Neural crest cell (in vitro differentiated cells): ENCODE results near the gene CASTOR1. TPM values are rescaled to one million over a fixed set of nuclear protein-coding genes. Genes with fewer than 3 reads are reported as not detected.

Experiments used
- DNase-seq: peaks from one replicate; pipeline ENCODE4 v3.0.0; 2021; ENCODE audit warnings: low read depth, mixed read lengths, low spot score
- H3K27ac Mint-ChIP-seq: one replicate; pipeline ENCODE4 v1.8.0; 2021; ENCODE audit warnings: mild to moderate bottlenecking, mixed read lengths; ENCODE audit not compliant: unreplicated experiment
- H3K27me3 Mint-ChIP-seq: 2 replicates; pipeline ENCODE4 v1.8.0; 2021; ENCODE audit warnings: low read depth, mild to moderate bottlenecking, mixed read lengths
- H3K36me3 Mint-ChIP-seq: 2 replicates; pipeline ENCODE4 v1.8.0; 2021; ENCODE audit warnings: low read depth, mild to moderate bottlenecking, mixed read lengths
- H3K4me1 Mint-ChIP-seq: 2 replicates; pipeline ENCODE4 v1.8.0; 2021; ENCODE audit warnings: mixed read lengths
- H3K4me3 Mint-ChIP-seq: one replicate; pipeline ENCODE4 v1.8.0; 2021; ENCODE audit warnings: mild to moderate bottlenecking, mixed read lengths
- H3K9me3 Mint-ChIP-seq: 2 replicates; pipeline ENCODE4 v1.8.0; 2021; ENCODE audit warnings: mixed read lengths
- CTCF ChIP-seq: fragments of 200-600 bp; sonication (generic); conservative IDR thresholded peaks from 2 replicates; pipeline ENCODE4 v1.5.0; 2021; ENCODE audit warnings: antibody characterized with exemption, mild to moderate bottlenecking
- total RNA-seq: library from RNA; stranded (reverse); gene quantifications from 2 replicates; pipeline ENCODE4 v1.2.1, GENCODE V29; 2021

The CASTOR1 gene
- total RNA-seq, 1 donor from 2014 or later: 6.2 TPM

- Mint-ChIP-seq H3K27me3 (peaks cover 50% of the 10 kb centered on the region), H3K36me3 (no peaks in the 10 kb centered on the region), H3K27ac (no peak overlapping the region), H3K4me1 (peaks cover 38% of the 10 kb centered on the region), H3K4me3 (no peak overlapping the region), H3K9me3 (no peaks in the 10 kb centered on the region)
- TF ChIP-seq CTCF: no peak
- DNase-seq: no peak
Measured at GRCh38 chr22:30250661-30251267, 38.5 kb downstream of the CASTOR1 start.

- no peak for TF ChIP-seq CTCF
- H3K4me3 Mint-ChIP-seq: no peak overlapping the region
- no peak for DNase-seq
- H3K4me1 Mint-ChIP-seq: peaks cover 41% of the 10 kb centered on the region
- no peaks in the 10 kb centered on the region for H3K9me3 Mint-ChIP-seq
- peaks cover 56% of the 10 kb centered on the region for H3K27me3 Mint-ChIP-seq
- H3K27ac Mint-ChIP-seq: no peak overlapping the region
- H3K36me3 Mint-ChIP-seq: no peaks in the 10 kb centered on the region
Measured at GRCh38 chr22:30250039-30250565, 39.2 kb downstream of the CASTOR1 start.

- Mint-ChIP-seq H3K9me3 (no peaks in the 10 kb centered on the region), H3K27me3 (peaks cover 64% of the 10 kb centered on the region), H3K4me1 (peaks cover 41% of the 10 kb centered on the region), H3K36me3 (no peaks in the 10 kb centered on the region), H3K4me3 (peak overlapping the region; percentile 57), H3K27ac (no peak overlapping the region)
- TF ChIP-seq CTCF: no peak
- no peak for DNase-seq
Measured at GRCh38 chr22:30249049-30250038, 40.0 kb downstream of the CASTOR1 start.

- no peak for DNase-seq
- Mint-ChIP-seq H3K9me3 (no peaks in the 10 kb centered on the region), H3K36me3 (no peaks in the 10 kb centered on the region), H3K27ac (peak overlapping the region; percentile 62), H3K4me3 (peak overlapping the region; percentile 47), H3K4me1 (peaks cover 38% of the 10 kb centered on the region), H3K27me3 (peaks cover 71% of the 10 kb centered on the region)
- TF ChIP-seq CTCF: no peak
Measured at GRCh38 chr22:30248484-30248883, 40.8 kb downstream of the CASTOR1 start.

- no peaks in the 10 kb centered on the region for H3K9me3 Mint-ChIP-seq
- H3K4me1 Mint-ChIP-seq: peaks cover 35% of the 10 kb centered on the region
- H3K27ac Mint-ChIP-seq: no peak overlapping the region
- DNase-seq: no peak
- no peaks in the 10 kb centered on the region for H3K36me3 Mint-ChIP-seq
- no peak overlapping the region for H3K4me3 Mint-ChIP-seq
- no peak for TF ChIP-seq CTCF
- peaks cover 69% of the 10 kb centered on the region for H3K27me3 Mint-ChIP-seq
Measured at GRCh38 chr22:30247974-30248373, 41.3 kb downstream of the CASTOR1 start.
